ENCODE data around the gene NINJ1.
"Not testable (repeated sequence)": the region's sequence is repeated elsewhere in the genome, so short reads cannot be mapped to it uniquely, and the experiment has no call there.

The NINJ1 gene

DNA sequence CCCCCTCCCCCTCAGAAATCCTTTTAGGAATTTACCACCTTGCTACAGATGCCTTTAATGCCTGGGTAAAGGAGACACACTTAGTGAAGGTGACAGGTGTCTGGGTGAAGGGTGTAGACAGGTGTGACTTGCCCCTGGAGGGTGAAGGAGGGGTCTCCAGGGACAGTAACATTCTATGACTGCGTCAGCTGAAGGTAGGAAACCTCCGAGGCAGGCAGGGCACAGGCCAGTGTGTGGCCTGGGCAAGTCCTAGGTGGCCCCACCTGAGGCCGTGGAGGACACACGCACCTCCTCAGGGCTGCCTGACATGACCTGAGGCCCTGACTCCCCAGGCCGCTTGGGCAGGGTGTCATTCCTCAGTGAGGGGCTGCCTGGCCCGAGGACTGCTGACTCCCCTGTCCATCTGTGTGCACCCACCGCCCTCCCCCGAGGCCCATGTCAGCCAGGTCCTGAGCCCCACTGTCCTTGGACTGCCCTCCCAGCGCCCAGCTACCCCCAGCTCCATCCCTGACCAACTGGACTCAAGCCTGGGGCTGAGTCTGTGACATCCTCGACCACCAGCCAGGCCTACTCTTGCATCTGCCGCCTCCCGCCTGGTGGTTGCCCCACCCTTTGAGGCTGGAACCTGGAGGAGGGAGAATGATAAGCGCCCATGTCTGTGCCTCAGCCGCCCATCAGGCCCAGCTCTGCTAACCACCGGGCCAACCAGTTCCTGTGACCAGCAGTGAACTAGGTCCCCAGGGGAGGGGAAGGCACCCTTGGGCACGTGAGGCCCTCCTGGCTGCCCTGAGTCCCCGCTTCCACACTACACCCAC, 19.7 kb downstream of the NINJ1 start:
- no peak overlapping the region for H3K4me3 ChIP-seq (ENCODE audit: low read length)
- TF ChIP-seq ZNF274 (IDR thresholded peaks at IDR 0.05; ENCODE audit: low read depth, low read length): no peak

DNA sequence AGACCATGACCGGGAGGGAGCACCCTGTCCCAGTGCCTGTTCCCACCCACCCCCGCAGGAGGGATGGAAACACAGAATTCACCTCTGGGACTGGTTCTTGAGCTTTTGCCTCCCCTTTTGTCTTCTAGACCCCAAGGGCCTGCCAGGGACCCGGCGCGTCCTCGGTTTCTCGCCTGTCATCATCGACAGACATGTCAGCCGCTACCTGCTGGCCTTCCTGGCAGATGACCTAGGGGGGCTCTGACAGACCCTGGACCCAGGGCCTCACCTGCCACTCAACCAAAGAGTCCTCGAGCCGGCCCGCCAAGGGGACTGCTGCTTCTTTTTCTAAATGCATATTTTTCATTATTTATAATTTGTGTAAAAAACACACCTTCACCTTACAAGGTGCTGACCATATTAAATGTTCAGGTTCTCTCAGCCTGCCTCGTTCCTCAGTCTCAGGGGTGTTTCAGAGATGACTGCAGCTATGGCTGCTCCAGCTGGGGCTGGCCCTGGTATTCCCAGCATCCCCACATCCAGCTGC, 21.1 kb downstream of the NINJ1 start:
- no peak overlapping the region for H3K4me3 ChIP-seq (ENCODE audit: low read length)
- no peak for TF ChIP-seq ZNF274 (IDR thresholded peaks at IDR 0.05; ENCODE audit: low read depth, low read length)

GRCh38 chr9:93112116-93112863, 21.8 kb downstream of the NINJ1 start:
- no peak overlapping the region for H3K4me3 ChIP-seq (ENCODE audit: low read length)
- no peak for TF ChIP-seq ZNF274 (IDR thresholded peaks at IDR 0.05; ENCODE audit: low read depth, low read length)

GRCh38 chr9:93111371-93112115, 22.5 kb downstream of the NINJ1 start:
- H3K4me3 ChIP-seq (ENCODE audit: low read length): no peak overlapping the region

GRCh38 chr9:93111001-93111370, 23.1 kb downstream of the NINJ1 start:
- no peak overlapping the region for H3K4me3 ChIP-seq (ENCODE audit: low read length)
- TF ChIP-seq ZNF274 (IDR thresholded peaks at IDR 0.05; ENCODE audit: low read depth, low read length): no peak

More at GRCh38 chr9:93111371-93112115, 22.5 kb downstream of the NINJ1 start:
- TF ChIP-seq ZNF274 (IDR thresholded peaks at IDR 0.05; ENCODE audit: low read depth, low read length): no peak

- H3K4me3 ChIP-seq (ENCODE audit: low read length): no peak overlapping the region
- no peak for TF ChIP-seq ZNF274 (IDR thresholded peaks at IDR 0.05; ENCODE audit: low read depth, low read length)
These were observed 23.7 kb downstream of the NINJ1 start for GRCh38 chr9:93110311-93110855.

- H3K4me3 ChIP-seq (ENCODE audit: low read length): no peak overlapping the region
- no peak for TF ChIP-seq ZNF274 (IDR thresholded peaks at IDR 0.05; ENCODE audit: low read depth, low read length)
These were observed 25.6 kb downstream of the NINJ1 start for GRCh38 chr9:93108291-93109041.

DNA sequence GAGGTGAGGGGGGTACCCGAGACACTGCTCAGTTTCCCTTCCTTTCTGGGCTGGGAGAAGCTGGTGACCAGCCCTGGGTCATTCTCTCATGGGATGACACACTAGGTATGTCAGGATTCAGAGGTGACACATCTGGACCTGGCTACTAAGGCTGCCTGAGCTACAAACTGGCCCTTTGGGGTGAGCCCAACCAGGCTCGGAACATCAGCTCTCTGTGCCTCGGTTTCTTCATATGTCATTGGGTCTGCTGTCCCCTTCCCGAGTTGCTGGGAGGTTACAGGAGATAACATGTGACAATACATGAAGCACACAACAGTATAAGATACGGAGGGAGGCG, 26.3 kb downstream of the NINJ1 start:
- H3K4me3 ChIP-seq (ENCODE audit: low read length): no peak overlapping the region
- no peak for TF ChIP-seq ZNF274 (IDR thresholded peaks at IDR 0.05; ENCODE audit: low read depth, low read length)

GRCh38 chr9:93107151-93107824, 26.8 kb downstream of the NINJ1 start:
- no peak for TF ChIP-seq ZNF274 (IDR thresholded peaks at IDR 0.05; ENCODE audit: low read depth, low read length)
- no peak overlapping the region for H3K4me3 ChIP-seq (ENCODE audit: low read length)

- no peak overlapping the region for H3K4me3 ChIP-seq (ENCODE audit: low read length)
- TF ChIP-seq ZNF274 (IDR thresholded peaks at IDR 0.05; ENCODE audit: low read depth, low read length): no peak
These were observed 28.4 kb downstream of the NINJ1 start for GRCh38 chr9:93105620-93106019.

GRCh38 chr9:93101086-93101485, 33.0 kb downstream of the NINJ1 start:
- not testable (repeated sequence) for H3K4me3 ChIP-seq (ENCODE audit: low read length)

GRCh38 chr9:93100276-93100636, 33.8 kb downstream of the NINJ1 start:
- H3K4me3 ChIP-seq (ENCODE audit: low read length): no peak overlapping the region
- no peak for TF ChIP-seq ZNF274 (IDR thresholded peaks at IDR 0.05; ENCODE audit: low read depth, low read length)
